NCI-H2029 treated with DMSO at 0.1 percent for 48 hours (cell line): ENCODE results near the gene NEAT1.
A peak's percentile ranks its signal among the peaks of the same experiment; 100 is the strongest.

Source experiments
- DNase-seq: peaks from one replicate; lab custom pipeline; 2025; lab: John Stamatoyannopoulos, UW

Gene NEAT1

DNA sequence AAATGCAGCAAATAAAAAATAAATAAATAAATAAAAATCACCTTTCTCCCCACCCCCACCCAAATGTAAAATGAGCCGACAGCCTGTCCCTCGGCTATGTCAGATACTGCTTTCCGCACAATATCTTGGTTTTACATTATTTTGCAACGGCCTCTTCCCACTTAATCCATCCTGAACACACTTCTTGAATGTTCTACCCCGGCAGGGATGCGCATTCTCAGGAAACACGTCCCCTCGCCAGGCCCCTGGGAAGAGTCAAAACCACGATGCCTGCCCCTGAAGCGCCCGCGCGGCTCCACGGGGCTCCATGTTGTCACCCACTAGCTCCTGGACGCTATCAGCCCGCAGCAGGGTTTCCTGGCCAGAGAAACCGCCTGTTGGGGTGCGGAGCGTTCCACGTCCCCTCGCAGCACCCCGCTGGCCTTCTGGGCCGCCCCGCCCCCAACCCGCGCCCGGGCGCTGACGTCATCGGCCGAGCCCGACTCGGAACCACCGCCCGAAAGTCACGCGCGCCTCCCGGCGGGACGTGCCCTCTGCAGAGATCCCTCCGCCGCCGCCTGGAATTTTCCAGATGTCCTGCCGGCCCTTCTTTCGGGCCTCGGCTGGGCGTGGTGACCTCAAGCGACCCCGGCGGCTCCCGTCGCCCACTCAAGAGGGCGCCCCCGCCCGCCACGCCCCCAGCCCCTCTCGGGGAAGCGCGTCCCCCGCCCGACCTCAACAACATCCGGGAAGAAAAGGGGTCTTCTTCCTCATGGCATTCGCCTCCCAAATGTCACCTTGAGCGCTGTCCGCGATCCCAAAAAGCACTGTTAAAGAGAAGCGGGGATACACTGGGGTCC, 585 bp upstream of the NEAT1 start:
- DNase-seq: peak; percentile 61

GRCh38 chr11:65423516-65424204, 1.1 kb downstream of the NEAT1 start:
- DNase-seq: no peak

DNA sequence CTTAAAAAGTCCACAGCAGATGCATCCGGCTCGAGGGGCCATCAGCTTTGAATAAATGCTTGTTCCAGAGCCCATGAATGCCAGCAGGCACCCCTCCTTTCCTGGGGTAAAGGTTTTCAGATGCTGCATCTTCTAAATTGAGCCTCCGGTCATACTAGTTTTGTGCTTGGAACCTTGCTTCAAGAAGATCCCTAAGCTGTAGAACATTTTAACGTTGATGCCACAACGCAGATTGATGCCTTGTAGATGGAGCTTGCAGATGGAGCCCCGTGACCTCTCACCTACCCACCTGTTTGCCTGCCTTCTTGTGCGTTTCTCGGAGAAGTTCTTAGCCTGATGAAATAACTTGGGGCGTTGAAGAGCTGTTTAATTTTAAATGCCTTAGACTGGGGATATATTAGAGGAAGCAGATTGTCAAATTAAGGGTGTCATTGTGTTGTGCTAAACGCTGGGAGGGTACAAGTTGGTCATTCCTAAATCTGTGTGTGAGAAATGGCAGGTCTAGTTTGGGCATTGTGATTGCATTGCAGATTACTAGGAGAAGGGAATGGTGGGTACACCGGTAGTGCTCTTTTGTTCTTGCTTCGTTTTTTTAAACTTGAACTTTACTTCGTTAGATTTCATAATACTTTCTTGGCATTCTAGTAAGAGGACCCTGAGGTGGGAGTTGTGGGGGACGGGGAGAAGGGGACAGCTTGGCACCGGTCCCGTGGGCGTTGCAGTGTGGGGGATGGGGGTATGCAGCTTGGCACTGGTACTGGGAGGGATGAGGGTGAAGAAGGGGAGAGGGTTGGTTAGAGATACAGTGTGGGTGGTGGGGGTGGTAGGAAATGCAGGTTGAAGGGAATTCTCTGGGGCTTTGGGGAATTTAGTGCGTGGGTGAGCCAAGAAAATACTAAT, 1.9 kb downstream of the NEAT1 start:
- no peak for DNase-seq

DNA sequence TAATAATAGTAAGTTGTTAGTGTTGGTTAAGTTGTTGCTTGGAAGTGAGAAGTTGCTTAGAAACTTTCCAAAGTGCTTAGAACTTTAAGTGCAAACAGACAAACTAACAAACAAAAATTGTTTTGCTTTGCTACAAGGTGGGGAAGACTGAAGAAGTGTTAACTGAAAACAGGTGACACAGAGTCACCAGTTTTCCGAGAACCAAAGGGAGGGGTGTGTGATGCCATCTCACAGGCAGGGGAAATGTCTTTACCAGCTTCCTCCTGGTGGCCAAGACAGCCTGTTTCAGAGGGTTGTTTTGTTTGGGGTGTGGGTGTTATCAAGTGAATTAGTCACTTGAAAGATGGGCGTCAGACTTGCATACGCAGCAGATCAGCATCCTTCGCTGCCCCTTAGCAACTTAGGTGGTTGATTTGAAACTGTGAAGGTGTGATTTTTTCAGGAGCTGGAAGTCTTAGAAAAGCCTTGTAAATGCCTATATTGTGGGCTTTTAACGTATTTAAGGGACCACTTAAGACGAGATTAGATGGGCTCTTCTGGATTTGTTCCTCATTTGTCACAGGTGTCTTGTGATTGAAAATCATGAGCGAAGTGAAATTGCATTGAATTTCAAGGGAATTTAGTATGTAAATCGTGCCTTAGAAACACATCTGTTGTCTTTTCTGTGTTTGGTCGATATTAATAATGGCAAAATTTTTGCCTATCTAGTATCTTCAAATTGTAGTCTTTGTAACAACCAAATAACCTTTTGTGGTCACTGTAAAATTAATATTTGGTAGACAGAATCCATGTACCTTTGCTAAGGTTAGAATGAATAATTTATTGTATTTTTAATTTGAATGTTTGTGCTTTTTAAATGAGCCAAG, 2.7 kb downstream of the NEAT1 start:
- DNase-seq: no peak

DNA sequence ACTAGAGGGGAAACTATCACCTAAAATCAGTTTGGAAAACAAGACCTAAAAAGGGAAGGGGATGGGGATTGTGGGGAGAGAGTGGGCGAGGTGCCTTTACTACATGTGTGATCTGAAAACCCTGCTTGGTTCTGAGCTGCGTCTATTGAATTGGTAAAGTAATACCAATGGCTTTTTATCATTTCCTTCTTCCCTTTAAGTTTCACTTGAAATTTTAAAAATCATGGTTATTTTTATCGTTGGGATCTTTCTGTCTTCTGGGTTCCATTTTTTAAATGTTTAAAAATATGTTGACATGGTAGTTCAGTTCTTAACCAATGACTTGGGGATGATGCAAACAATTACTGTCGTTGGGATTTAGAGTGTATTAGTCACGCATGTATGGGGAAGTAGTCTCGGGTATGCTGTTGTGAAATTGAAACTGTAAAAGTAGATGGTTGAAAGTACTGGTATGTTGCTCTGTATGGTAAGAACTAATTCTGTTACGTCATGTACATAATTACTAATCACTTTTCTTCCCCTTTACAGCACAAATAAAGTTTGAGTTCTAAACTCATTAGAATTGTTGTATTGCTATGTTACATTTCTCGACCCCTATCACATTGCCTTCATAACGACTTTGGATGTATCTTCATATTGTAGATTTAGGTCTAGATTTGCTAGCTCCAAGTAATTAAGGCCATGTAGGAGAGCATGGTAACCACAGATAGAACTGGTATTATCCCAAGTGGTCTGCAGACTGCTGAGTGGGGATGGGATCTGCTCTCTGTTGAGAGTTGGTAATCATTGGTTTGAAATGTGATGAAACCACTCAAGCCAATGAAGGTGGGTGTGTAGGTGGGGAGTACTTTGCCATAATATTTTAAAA, 3.6 kb downstream of the NEAT1 start:
- DNase-seq: no peak

- DNase-seq: no peak
Observed at GRCh38 chr11:65426839-65427690, 4.5 kb downstream of the NEAT1 start.

GRCh38 chr11:65427691-65428577, 5.3 kb downstream of the NEAT1 start:
- DNase-seq: peak; percentile 55

GRCh38 chr11:65428578-65429067, 6.0 kb downstream of the NEAT1 start:
- no peak for DNase-seq

DNA sequence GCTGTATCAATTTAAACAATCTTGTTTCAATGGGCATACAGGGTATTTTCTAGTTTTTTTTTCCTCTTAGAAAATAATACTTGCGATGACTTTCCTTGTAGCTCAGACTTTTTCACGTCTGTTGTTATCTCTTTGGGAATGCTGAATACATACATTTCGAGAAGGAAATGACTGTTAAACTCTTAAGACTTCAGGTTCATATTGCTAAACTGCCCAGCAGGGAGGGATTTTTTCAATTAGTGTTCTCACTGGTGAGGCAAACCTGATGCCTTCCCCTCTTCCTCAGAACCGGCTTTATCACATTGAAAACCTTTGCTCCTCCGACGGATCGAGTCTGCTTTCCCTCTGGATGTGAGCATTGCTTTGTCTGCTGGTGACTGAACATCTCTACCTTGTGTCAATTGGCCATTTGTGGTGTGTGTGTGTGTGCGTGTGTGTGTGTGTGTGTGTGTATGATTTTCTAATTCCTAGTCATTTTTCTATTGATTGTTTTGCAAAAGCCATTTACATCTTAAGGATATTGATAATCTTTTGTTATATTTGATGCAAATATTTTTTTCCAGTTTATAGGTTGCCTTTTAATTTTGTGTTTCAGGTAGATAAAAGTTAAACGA, 6.6 kb downstream of the NEAT1 start:
- DNase-seq: no peak

GRCh38 chr11:65429724-65430405, 7.3 kb downstream of the NEAT1 start:
- peak; percentile 76 for DNase-seq

DNA sequence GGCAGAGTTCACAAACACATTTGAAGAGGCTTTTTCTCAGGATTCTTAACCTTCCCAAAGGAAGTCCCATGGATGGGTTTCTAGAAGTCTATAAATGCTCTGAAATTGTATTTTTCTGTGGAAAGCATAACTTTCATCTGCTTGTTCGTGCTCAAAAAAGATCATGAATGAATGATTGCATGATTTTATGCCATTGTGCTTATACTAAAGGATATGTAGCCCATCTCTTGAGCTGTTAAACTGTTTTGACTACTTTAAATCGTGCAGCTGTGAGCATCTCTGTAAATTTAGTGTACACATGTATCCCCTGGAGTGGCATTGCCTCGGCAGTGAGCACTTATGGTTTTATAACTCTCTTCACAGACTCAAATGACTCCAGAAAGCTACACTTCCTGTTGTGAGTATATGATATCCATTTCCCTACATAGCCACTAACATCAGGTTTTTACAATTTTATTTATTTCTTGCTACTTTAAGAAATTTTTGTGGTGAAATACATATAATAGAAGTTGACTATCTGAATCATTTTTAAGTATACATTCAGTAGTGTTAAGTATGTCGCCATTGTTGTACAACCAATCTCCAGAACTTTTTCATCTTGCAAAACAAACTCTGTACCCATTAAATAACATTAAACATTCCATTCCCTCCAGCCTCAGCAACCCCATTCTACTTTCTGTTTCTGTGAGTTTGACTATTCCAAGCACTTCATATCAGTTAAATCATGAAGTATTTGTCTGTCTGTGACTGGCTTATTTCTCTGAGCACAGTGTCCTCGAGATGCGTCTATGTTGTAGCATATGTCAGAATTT, 8.0 kb downstream of the NEAT1 start:
- no peak for DNase-seq

DNA sequence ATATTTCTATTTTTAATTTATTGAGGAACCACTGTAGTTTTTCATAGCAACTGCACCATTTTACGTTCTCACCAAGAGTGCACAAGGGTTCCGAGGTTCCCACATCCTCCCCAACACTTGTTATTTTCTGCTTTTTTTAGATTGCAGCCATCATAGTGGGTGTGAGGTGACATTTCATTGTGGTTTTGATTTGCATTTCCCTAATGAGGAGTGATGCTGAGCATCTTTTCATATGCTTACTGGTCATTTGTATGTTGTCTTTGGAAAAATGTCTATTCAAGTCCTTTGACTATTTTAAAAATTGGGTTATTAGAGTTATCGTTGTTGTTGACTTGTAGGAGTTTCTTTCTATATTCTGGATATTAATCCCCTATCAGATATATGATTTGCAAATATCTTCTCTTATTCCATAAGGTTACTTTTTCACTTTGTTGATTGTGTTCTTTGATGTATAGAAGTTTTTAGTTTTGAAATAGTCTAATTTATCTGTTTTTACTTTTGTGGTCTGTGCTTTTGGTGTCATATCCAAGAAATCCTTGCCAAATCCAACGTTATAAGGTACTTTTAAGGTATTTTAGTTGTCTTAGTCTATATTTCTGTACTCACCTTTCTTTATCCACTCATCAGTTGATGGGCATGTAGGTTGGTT, 9.0 kb downstream of the NEAT1 start:
- no peak for DNase-seq

DNA sequence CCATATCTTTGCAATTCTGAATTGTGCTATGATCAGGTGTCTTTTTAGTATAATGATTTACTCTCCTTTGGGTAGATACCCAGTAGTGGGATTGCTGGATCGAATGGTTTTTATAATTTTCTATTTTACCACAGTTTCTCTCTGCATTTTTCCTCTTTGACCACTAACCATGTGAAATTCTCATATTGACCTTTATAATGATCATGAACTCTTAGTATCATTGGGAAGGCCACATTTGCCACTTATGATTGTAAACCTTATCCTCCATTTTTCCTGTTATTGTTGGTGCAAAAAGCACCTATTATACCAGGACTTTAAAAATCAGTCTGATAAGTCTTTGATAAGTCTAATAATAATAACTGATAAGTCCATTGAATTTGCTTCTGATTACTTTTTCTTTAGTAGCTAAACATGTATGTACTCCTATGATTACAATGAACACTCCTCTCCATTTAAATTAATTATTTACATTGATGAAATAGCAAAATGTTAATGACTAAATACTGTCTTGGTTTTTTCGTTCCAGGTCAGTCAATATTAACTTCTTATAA, 9.6 kb downstream of the NEAT1 start:
- DNase-seq: no peak

- no peak for DNase-seq
Observed at GRCh38 chr11:65432686-65433582, 10.3 kb downstream of the NEAT1 start.

DNA sequence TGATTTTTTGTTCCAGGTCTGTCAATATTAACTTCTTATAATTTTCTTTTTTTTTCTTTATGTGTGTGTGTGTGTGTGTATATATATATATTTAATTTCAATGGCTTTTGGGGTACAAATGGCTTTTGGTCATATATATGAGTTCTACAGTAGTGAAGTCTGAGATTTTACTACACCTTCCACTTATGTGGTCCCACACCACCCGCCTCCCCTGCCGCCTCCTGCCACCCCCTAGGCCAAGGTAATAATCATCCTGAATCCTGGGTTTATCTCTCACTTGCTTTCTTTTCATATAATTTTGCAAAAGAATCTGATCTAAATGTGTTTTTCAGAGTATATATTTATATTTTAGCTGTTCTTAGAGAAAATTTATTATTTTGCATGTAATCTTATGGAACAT, 11.1 kb downstream of the NEAT1 start:
- no peak for DNase-seq
